ENCODE data around the gene TSSK3. TPM values are rescaled to one million over a fixed set of nuclear protein-coding genes. Genes with fewer than 3 reads are reported as not detected.

Gene TSSK3
- total and polyA plus RNA-seq, 2 of the 8 experiments (the other 6 are each of a cell fraction or from before 2014, with no cell fraction given), result 1.2 TPM

DNA sequence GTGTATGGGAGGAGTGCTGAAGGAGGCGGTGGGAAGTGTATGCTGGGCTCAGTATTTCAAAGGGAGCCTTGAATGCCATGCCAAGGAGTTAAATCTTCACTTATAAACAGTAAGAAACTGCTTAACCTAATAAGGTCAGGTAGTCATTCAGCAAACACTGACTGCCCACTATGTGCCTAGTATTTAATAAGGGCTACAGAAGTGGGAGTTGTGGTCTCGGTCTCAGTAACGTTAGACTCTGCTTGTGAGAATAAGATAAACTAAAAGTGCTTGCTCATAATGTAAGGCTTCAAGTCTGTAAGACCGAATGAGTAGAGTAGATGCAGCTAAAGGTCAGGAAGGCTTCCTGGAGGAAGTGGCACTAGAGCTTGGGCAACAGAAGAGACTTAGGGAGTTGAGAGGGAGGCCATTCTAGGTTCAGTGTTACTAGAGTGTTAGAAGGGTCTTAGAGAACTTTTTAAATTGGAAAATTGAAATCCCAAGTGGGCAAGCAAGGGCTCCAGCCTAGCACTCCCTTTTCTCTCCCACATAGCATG lies 32.3 kb upstream of the TSSK3 start:
- H3K56ac ChIP-seq (replicated peaks; ENCODE audit: insufficient read length, low read depth, low read length), result no peak overlapping the region
- H4K20me1 ChIP-seq (replicated peaks in 1 of 2; ENCODE audit: control insufficient read depth in 1 of 2, insufficient read depth in 2 of 2, low read length in 2 of 2), result peaks cover 9 to 20% of the 10 kb centered on the region in 2 experiments
- no peak overlapping the region for H2AK5ac ChIP-seq (ENCODE audit: low read depth, low read length)
- H4K5ac ChIP-seq (ENCODE audit: insufficient read length, low read depth, low read length), result no peak overlapping the region
- DNase-seq (ENCODE audit: low read depth in 1 of 2, low spot score in 2 of 2) (no peak), FAIRE-seq (no peak)
- peaks cover 4 to 18% of the 10 kb centered on the region in 2 experiments; a peak in 3 of 4 replicates for H3K79me2 ChIP-seq (ENCODE audit: control insufficient read depth in 1 of 2, insufficient read depth in 2 of 2, low read length in 2 of 2)
- H4K91ac ChIP-seq (replicated peaks; ENCODE audit: insufficient read length, low read length), result no peak overlapping the region
- H3K18ac ChIP-seq (ENCODE audit: extremely low read depth, low read length), result no peak overlapping the region
- peaks cover 24 to 84% (median 41%) of the 10 kb centered on the region in 4 experiments; a peak in 7 of 8 replicates for H3K36me3 ChIP-seq (ENCODE audit: control insufficient read depth in 2 of 4, insufficient read depth in 4 of 4, low read length in 3 of 4)
- H3K27me3 ChIP-seq (replicated peaks in 1 of 4; ENCODE audit: control insufficient read depth in 3 of 4, extremely low read depth in 1 of 4, insufficient read depth in 3 of 4, low read length in 3 of 4), result no peaks in the 10 kb centered on the region
- H2AFZ ChIP-seq (ENCODE audit: low read length), result no peak overlapping the region
- no peak overlapping the region for H3K14ac ChIP-seq (ENCODE audit: insufficient read length)
- H3K9me3 ChIP-seq (ENCODE audit: insufficient read depth in 2 of 2, low read depth in 1 of 2, low read length in 1 of 2), result no peaks in the 10 kb centered on the region
- peaks cover 5 to 21% (median 14%) of the 10 kb centered on the region in 4 experiments for H3K4me1 ChIP-seq (replicated peaks in 1 of 4; ENCODE audit: control insufficient read depth in 3 of 4, insufficient read depth in 4 of 4, low read length in 3 of 4)
- 90% methylated on average over 4 of the region's 4 CpGs; no CpG with 5 or more reads in 1 of the 2 experiments for WGBS, 2 experiments (ENCODE audit: extremely low coverage in 1 of 2, insufficient coverage in 1 of 2, insufficient read length in 1 of 2, insufficient replicate concordance in 2 of 2, low coverage in 1 of 2, low lambda C conversion rate in 2 of 2, missing lambda C conversion rate in 1 of 2)
- H3K4me3 ChIP-seq (ENCODE audit: extremely low read depth in 1 of 4, insufficient read depth in 2 of 4, low read depth in 3 of 4, low read length in 4 of 4), result no peak overlapping the region
- H2BK120ac ChIP-seq (replicated peaks; ENCODE audit: low read depth, low read length), result no peak overlapping the region
- no peak overlapping the region for H3K4me2 ChIP-seq (ENCODE audit: insufficient read depth in 1 of 2, low read depth in 2 of 2, low read length in 2 of 2)
- H3K9ac ChIP-seq (replicated peaks in 1 of 4; ENCODE audit: extremely low read depth in 1 of 4, low read depth in 3 of 4, low read length in 3 of 4), result no peak overlapping the region
- H2BK5ac ChIP-seq (ENCODE audit: low read depth, low read length), result no peak overlapping the region
- peaks cover 7% of the 10 kb centered on the region; the same call in 1 of the 2 replicates for H3K23me2 ChIP-seq (ENCODE audit: low read depth, low read length)
- H2BK20ac ChIP-seq (ENCODE audit: low read length), result no peak overlapping the region
- H3K4ac ChIP-seq (replicated peaks; ENCODE audit: insufficient read length, low read depth, low read length), result no peak overlapping the region
- H2BK12ac ChIP-seq (ENCODE audit: low read depth, low read length), result no peak overlapping the region
- H3K79me1 ChIP-seq (ENCODE audit: low read depth, low read length), result peaks cover 2% of the 10 kb centered on the region; the same call in 1 of the 2 replicates
- H3K23ac ChIP-seq (ENCODE audit: insufficient read length), result no peak overlapping the region
- ChIA-PET POLR2A (ENCODE audit: partially characterized antibody) (interaction anchor here (0.6 to 13.4 kb wide), 11 partner anchors 9 to 1244 kb away, joined by 3 to 321 read pairs (median 33); partner anchors contain the start of genes CCDC28B, FAM229A and TSSK3), CTCF (ENCODE audit: partially characterized antibody) (interaction anchor here (1.6 to 3.6 kb wide), 2 partner anchors 21 to 81 kb away, joined by 4 to 14 read pairs; no protein-coding TSS in a partner anchor)
- H3K27ac ChIP-seq (ENCODE audit: low read depth, low read length), result no peak overlapping the region
- H4K8ac ChIP-seq (ENCODE audit: extremely low read depth, insufficient read depth, low read length), result no peak overlapping the region
- no peak overlapping the region for H2BK15ac ChIP-seq (ENCODE audit: low read length)
- TF ChIP-seq SUZ12 (IDR thresholded peaks at IDR 0.05; ENCODE audit: low read length) (no peak), SP1 (IDR thresholded peaks at IDR 0.05; ENCODE audit: low read depth, low read length) (no peak), CEBPB (IDR thresholded peaks at IDR 0.05; ENCODE audit: low read depth, low read length) (no peak), SP4 (IDR thresholded peaks at IDR 0.05; ENCODE audit: low read length) (no peak), SIN3A (conservative IDR thresholded peaks at IDR 0.05 in 1 of 2, IDR thresholded peaks at IDR 0.05 in 1 of 2; ENCODE audit: low read depth in 1 of 2, low read length in 2 of 2) (no peak), NANOG (IDR thresholded peaks at IDR 0.05; ENCODE audit: insufficient read depth, low read depth, low read length, poor library complexity, severe bottlenecking) (no peak), GABPA (IDR thresholded peaks at IDR 0.05; ENCODE audit: borderline replicate concordance, insufficient read depth, low read length) (no peak), FOSL1 (IDR thresholded peaks at IDR 0.05; ENCODE audit: insufficient read depth, low read depth, low read length) (no peak), HDAC6 (IDR thresholded peaks at IDR 0.05; ENCODE audit: low read depth, low read length) (no peak), SIRT6 (IDR thresholded peaks at IDR 0.05; ENCODE audit: low read length) (no peak), TBP (IDR thresholded peaks at IDR 0.05; ENCODE audit: low read depth, low read length) (no peak), SRF (IDR thresholded peaks at IDR 0.05; ENCODE audit: low read depth, low read length) (no peak)
- TF ChIP-seq, protein P1, sequence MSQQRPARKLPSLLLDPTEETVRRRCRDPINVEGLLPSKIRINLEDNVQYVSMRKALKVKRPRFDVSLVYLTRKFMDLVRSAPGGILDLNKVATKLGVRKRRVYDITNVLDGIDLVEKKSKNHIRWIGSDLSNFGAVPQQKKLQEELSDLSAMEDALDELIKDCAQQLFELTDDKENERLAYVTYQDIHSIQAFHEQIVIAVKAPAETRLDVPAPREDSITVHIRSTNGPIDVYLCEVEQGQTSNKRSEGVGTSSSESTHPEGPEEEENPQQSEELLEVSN (IDR thresholded peaks at IDR 0.05), result no peak

All from H1 (cell line).